ENCODE results near the gene RBMS3.

RBMS3 gene

GRCh38 chr3:29590461-29590860, 309.6 kb downstream of the RBMS3 start:
- DNase-seq, result no peak

GRCh38 chr3:29591579-29591978, 310.7 kb downstream of the RBMS3 start:
- DNase-seq, result no peak

GRCh38 chr3:29593802-29594201, 312.9 kb downstream of the RBMS3 start:
- DNase-seq, result no peak

GRCh38 chr3:29594261-29594660, 313.4 kb downstream of the RBMS3 start:
- DNase-seq, result no peak

GRCh38 chr3:29597376-29598008, 316.6 kb downstream of the RBMS3 start:
- DNase-seq, result no peak

GRCh38 chr3:29601861-29602585, 321.2 kb downstream of the RBMS3 start:
- no peak for DNase-seq

GRCh38 chr3:29605845-29606244, 325.0 kb downstream of the RBMS3 start:
- DNase-seq, result no peak

- DNase-seq, result no peak
These were observed 325.5 kb downstream of the RBMS3 start for GRCh38 chr3:29606416-29606815.

- DNase-seq, result no peak
These were observed 327.8 kb downstream of the RBMS3 start for GRCh38 chr3:29608414-29609327.

GRCh38 chr3:29609328-29609811, 328.5 kb downstream of the RBMS3 start:
- no peak for DNase-seq

- DNase-seq, result no peak
These were observed 329.9 kb downstream of the RBMS3 start for GRCh38 chr3:29610781-29611180.

GRCh38 chr3:29611252-29611651, 330.4 kb downstream of the RBMS3 start:
- no peak for DNase-seq

GRCh38 chr3:29612536-29612935, 331.7 kb downstream of the RBMS3 start:
- DNase-seq, result no peak

GRCh38 chr3:29614954-29615353, 334.1 kb downstream of the RBMS3 start:
- DNase-seq, result no peak

- DNase-seq, result no peak
These were observed 337.8 kb downstream of the RBMS3 start for GRCh38 chr3:29618395-29619282.

- no peak for DNase-seq
These were observed 338.8 kb downstream of the RBMS3 start for GRCh38 chr3:29619676-29620075.

GRCh38 chr3:29627136-29628117, 346.6 kb downstream of the RBMS3 start:
- no peak for DNase-seq

GRCh38 chr3:29628795-29629194, 347.9 kb downstream of the RBMS3 start:
- DNase-seq, result no peak

GRCh38 chr3:29635888-29636287, 355.0 kb downstream of the RBMS3 start:
- no peak for DNase-seq

GRCh38 chr3:29637068-29637467, 356.2 kb downstream of the RBMS3 start:
- DNase-seq, result no peak

Measured in CD4-positive, alpha-beta T cell treated with Interleukin-17A for 4 hours (primary cell).